ENCODE measurements around the gene FZD4.

GRCh38 chr11:86923999-86924766 is 31.0 kb downstream of the FZD4 start:
- TF ChIP-seq CTCF (IDR thresholded peaks at IDR 0.05) (no peak), POLR2A (IDR thresholded peaks at IDR 0.05) (no peak)

All from adrenal gland (tissue), 5 donors.